Stimulated activated CD4-positive, alpha-beta T cell treated with anti-CD3 and anti-CD28 coated beads, TNF-alpha, amount 100 ng/mL, for 1 hour (primary cell): Measurements from ENCODE around the gene FOSL1.
A peak's percentile ranks its signal among the peaks of the same experiment; 100 is the strongest.

Source experiments
- DNase-seq, 3 donors: peaks; one replicate each; pipeline ENCODE4 v3.0.0-alpha.2; 2020; ENCODE audit warnings: low read depth in 3 of 3, low spot score in 1 of 3

Gene FOSL1

DNA sequence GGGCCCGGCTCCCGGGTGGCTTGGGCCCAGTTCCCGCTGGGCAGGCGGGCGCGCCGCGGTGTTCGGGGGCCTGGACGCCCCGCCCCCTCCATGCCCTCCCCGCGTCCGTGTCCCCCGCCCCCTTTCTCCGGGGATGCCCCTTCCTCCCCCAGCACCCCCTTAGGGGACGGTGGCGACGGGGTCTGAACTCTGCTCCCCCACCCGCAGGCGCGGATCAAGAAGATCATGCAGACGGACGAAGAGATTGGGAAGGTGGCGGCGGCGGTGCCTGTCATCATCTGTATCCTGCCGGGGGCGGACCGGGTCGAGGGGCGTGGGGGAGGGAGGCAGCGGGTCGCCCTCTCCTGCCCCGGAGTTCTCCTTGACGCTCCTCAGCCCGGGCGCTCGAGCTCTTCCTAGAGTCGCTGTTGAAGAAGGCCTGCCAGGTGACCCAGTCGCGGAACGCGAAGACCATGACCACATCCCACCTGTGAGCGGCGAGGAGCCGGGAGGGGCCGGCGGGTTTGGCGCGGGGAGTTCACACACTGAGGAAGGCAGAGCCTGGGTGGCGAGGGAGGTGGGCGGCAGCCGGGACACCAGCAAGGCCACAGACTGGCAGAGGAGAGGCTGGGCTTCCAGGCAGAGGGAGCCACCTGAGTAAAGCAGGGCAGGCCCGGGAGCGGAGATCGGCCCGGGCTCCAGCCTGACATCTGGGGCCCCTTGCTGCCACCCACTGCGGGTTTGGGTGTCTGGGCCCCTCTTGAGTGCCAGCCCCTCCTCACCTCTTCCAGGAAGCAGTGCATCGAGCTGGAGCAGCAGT is 19.6 kb upstream of the FOSL1 start:
- peak in 1 of 3 donors; percentile 40 for DNase-seq

GRCh38 chr11:65919141-65919572 is 19.0 kb upstream of the FOSL1 start, which contains the start of gene DRAP1:
TSS of gene DRAP1 (plus strand) at chr11:65919426. CDS start at chr11:65919502, 76 bp downstream.
- DNase-seq, result peak; percentile 99 to 100 (median 99)

GRCh38 chr11:65918211-65919140 is 18.3 kb upstream of the FOSL1 start, which contains the start of gene C11orf68:
TSS of gene C11orf68 (minus strand) at chr11:65919062. CDS start at chr11:65919031, 31 bp downstream.
- no peak for DNase-seq

DNA sequence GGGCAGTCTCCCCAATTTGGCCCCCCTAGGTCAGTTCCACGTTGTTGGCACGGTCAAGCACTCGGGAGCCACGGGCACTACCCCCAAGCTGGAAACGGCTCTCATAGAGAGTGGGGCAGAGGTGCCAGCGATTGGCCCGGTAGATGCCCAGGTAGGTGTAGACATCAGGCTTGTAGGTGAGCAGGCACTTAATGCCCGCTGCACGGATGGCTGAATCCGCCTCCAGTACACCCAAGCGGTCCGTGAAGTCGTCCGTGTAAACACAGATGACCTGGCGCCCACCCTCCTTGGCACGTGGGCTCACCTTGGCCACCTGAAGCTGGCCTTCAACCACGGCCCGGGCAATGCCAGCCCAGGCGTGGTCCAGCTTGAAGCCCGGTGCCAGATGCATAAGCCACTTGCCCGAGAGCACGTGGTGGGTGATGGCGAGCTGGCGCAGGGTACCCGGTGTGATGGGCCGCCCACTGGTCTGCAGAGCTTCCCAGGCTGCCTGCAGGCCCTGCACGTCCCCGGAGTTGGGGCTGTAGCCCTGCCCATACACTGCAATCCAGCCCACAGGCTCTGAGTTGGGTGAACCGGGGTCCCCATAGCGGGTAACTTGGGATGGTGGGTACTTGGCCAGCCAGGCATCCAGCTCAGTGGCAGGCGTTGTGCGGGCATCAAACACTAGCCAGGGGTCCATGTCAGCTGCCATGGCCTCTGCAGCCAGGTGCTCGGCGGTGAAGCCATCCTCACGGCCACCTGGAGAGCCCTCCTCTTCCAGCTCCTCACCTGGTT is 17.4 kb upstream of the FOSL1 start:
- no peak for DNase-seq

- DNase-seq, result no peak
Observed at GRCh38 chr11:65917077-65917433, 16.9 kb upstream of the FOSL1 start.

- DNase-seq, result no peak
Observed at GRCh38 chr11:65916391-65916790, 16.2 kb upstream of the FOSL1 start.

GRCh38 chr11:65915821-65916251 is 15.6 kb upstream of the FOSL1 start:
- DNase-seq, result no peak

DNA sequence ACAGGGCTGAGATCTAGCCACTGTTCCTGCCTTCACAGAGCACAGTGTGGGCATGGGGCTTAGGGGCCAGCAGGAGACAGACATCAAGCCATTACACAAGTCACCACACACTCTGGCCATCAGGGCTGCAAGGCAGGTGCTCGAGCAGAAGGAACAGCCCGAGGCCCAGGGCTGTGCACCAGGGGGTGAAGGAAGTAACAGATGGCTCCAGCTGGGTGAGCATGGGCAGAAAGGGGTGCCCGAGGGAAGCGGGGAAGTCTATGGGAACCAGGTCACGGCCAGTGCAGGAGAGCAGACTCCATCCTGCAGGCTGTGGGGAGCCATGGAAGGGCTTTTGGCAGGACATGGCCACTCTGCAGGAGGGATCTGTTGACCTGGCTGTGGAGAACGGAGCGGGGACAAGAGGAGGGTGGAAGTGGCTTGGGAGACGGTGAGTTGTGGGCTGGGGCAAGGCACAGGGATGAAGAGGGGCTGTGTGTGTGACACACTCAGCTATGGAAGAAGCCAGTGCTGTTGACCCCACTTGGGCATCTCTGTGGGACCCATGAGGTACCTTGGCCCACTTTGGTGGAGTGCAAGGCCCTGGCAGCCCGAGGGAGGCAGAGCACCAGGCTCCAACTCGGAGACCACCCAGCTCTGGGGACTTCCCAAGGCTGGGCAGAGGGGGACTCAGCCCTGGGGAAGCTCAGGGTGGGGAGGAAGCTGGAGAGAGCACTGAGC is 15.1 kb upstream of the FOSL1 start:
- no peak for DNase-seq

DNA sequence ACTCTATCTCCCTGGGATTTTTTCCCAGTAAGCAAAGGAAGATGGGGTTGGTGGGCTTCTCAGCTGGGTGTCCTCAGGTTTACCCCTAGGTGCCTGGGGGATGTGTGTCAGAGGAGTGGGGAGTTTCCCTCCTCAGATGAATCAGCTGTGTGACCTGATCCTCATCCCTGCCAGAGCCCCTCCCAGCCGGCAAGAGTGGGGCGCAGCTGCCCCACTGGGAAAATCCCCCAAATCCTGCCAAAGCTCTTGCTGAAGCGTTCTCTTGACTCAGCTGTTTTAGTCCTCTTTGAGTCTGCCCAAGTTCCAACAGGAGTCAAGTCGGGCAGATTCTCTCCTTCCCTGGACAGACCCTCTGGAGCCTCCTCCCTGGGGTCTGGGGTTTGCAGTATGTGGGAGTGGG is 12.7 kb upstream of the FOSL1 start:
- no peak for DNase-seq

DNA sequence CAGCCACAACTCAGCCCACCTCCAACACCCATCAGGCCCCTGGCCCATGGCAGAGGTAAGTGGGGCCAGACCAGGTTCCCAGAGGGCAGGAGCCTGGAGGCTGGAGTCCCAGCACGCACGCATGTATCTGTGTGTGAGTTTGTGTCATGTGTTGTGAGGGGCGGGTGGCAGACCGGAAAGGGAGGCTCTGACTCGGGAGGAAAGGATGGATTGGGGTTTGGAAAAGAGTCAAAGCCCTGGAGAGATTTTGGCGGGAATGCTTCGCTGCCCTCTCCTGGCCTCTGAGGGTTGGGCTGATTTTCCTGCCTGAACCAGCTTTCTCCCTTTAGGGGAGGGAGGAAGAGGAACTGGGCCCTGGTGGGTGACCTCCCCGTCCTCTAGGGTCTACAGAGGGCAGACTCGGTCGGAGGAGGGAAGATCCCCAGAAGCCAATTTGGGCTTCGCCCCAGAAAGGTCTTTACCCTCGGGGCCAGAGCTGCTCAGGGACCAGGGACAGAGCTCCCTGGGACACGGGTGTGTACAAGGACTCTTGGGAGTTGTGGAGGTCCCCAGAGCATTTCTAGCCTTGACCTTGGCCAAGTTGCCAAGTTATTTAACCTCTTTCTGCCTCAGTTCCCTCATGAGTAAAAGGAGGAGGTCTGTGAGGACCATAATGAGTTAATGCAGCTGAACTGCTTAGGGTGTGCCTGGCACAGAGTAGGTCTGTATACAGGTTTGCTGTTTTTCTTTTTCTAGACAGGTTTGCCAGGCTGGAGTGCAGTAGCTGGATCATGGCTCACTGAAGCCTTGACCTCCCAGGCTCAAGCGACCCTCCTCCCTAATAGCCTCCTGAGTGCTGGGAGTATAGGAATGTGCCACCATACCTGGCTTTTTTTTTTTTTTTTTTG is 11.7 kb upstream of the FOSL1 start:
- DNase-seq, result no peak

DNA sequence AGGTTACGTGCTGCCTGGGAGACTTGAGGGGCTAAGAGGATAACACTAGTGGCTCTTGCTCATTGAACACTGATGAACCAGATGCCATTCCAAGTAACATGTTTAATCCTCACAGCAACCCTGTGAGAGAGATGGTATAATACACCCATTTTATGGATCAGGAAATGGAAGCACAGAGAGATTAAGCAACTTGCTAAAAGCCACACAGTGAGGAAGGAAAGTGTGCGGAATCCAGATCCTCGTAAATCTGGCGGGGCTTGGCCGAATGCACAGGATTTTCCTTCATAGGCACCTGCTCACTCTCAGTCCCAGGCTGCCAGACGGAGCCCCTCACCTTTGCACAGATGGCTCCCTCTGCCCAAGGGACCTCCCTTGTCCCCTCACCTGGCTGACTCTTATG is 7.7 kb upstream of the FOSL1 start:
- DNase-seq, result no peak

DNA sequence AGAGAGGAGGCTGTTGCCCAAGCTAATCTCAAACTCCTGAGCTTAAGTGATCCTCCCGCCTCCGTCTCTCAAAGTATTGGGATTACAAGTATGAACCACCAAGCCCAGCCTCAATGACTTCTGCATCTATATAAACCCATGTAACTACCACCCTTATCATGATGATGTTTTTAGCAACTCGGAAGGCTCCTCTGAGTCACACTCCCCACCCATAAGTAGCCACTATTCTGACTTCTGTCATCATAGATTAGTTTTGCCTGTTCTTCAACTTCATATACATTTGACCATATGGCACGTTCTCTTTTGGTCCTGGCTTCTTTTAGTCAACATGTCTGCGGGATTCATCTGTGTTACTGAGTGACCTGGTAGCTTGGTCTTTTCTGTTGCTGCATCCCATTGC is 6.4 kb upstream of the FOSL1 start:
- DNase-seq, result no peak

DNA sequence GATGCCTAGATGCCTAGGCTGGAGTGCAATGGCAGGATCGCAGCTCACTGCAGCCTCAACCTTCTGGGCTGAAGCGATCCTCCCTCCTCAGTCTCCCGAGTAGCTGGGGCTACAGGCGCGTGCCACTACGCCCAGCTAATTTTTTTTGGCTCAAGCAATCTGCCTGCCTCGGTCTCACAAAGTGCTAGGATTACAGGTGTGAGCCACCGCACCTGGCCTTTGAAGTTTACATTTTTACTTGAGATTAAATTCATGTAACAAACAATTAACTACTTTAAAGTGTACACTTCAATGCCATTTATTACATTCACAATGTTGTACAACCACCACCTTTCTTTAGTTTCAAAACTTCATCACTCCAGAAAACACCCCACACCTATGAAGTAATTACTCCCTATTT is 3.5 kb upstream of the FOSL1 start:
- no peak for DNase-seq

DNA sequence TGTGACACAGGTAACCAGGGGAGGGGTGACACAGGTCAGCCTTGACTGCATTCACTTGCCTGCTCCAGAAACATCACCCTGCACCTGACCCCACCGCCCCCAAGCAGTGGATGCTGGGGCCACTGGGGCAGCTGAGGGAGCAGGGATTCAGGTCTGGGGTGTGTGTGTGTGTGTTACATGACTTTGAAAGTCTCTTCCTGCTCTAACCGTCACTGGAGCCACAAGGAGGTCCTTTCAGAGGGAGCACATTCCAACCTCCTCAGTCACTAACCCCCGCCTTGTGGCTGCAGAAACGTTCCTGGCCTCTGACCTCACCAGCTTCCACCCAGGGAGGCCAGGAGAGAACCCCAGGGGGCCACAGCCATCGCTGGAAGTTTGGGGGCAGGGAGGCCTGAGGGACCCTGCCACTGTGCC is 2.9 kb upstream of the FOSL1 start:
- no peak for DNase-seq

DNA sequence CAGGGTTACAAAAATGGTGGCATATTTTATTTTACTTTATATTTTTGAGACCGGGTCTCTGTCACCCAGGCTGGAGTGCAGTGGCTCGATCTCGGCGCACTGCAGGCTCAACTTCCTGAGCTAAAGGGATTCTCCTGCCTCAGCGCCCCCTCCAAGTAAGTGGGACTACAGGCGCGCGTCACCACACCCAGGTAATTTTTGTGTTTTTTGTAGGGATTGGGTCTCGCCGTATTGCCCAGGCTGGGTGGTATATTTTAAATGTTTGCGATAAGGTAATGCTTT is 652 bp upstream of the FOSL1 start:
- DNase-seq, result no peak

DNA sequence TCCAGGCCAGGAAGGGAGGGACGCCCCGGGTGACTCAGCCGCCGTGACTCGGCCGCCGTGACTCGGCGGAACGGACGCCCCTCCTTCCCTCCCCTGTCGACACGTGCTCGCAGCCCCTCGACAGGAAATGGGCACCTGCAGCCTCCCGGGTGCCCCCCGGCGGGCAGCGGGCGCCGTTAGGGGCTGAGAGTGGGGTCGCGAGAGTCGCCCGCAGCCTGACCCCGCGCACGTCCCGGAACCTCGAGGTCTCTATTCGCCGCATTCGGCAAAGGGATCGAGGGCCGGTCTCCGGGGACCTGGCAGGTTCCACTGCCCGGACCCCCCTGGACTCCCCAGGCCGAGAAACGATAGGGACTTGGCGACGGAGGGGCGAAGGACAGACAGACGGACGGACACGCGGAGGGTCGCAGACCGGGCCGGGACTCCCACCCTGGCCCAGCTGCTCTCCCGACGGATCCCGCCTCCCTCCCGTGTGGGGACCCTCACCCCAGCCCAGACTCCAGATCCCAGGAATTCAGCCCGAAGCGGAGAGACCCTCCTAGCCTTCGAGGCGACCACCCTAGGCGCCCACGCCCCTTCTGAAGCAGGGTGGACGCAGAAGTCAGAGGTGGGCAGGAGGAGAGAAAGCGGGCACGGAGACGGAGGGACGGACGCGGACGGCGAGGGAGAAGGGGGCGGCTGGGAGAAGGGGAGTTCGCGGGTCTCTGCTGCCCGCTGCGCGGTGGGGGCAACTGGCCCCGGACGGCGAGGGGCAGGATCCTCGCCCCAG is 648 bp downstream of the FOSL1 start:
- peak in 2 of 3 donors; percentile 37 to 68 for DNase-seq

DNA sequence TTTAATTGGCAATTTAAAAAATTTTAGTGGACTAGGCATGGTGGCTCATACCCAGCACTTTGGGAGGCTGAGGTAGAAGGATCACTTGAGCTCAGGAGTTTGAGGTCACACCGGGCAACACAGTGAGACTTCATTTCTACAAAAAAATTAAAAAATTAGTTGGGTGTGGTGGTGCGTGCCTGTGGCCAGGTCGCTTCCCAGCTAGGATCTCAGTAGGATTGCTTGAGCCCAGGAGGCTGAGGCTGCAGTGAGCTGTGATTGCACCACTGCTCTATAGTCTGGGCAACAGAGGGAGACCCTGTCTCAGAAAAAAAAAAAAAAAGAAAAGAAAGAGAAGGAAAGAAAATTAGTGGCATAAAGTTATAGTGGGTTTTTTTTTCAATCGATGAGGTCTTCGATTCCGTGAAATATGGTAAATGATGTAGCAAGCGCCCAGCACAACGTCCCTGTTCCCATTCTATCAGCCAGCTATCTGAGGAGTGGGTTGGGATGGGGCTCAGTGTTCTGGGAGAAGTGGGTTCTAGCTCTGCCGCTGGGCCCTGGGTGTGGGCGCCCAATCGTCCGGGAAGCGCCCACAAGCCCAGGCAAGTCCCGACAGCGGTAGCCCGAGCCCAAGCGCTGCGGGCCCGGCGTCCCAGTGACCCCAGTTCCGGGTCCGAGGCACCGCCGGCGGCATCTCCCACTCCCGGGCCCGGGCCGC is 1.4 kb downstream of the FOSL1 start:
- DNase-seq, result no peak

DNA sequence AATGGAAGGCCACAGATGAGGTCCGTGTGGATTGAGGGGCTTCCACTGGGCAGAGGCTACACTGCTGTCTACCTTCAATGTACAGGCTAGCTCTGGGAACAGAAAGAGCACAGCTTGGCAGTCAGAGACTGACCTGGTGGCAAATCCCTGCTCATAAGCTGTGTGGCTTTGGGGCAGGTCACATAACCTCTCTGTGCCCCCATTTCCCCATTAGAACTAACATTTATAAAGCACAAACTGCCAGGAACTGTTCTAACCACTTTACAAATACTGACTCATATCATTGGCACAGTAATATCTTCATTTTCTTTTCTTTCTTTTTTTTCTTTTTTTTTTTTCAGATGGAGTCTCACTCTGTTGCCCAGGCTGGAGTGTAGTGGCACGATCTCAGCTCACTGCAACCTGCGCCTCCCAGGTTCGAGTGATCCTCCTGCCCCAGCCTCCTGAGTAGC is 3.1 kb downstream of the FOSL1 start:
- DNase-seq, result no peak
